Mucosa of descending colon (tissue), 3 donors: ENCODE measurements around the gene ELAVL1. TPM values are rescaled to one million over a fixed set of nuclear protein-coding genes. Genes with fewer than 3 reads are reported as not detected.
A peak's percentile ranks its signal among the peaks of the same experiment; 100 is the strongest.

ENCODE experiments used
- ATAC-seq: fragments of 200-7000 bp; cut with Tn5 transposase; one replicate; pipeline ENCODE4 v1.9.1; 2020; ENCODE audit warnings: mild to moderate bottlenecking, moderate library complexity
- DNase-seq, 3 donors: peaks; one replicate each; pipeline ENCODE4 v3.0.0-alpha.2; 2020
- H3K36me3 ChIP-seq: fragments of 200-600 bp; one replicate; pipeline ENCODE4 v1.8.0; 2021; ENCODE audit warnings: low read depth, mild to moderate bottlenecking
- H3K4me1 ChIP-seq: fragments of 200-600 bp; one replicate; pipeline ENCODE4 v1.8.0; 2021; ENCODE audit warnings: low read depth, mild to moderate bottlenecking
- H3K4me3 ChIP-seq: fragments of 200-600 bp; one replicate; pipeline ENCODE4 v1.8.0; 2021; ENCODE audit warnings: mild to moderate bottlenecking
- H3K9me3 ChIP-seq: fragments of 200-600 bp; one replicate; pipeline ENCODE4 v1.8.0; 2021; ENCODE audit warnings: mild to moderate bottlenecking
- intact Hi-C, 2 donors: fragments of 100-400 bp; cut with DNase I in 1 of 2; cut with micrococcal nuclease in 1 of 2; formaldehyde crosslinking; loops; one replicate each; pipeline versions ENCODE4 v1.11.0 to v1.11.1; 2022; cut with DNase I, micrococcal nuclease
- total RNA-seq, 3 donors: library from RNA; stranded (reverse); fragmentation: NEBNext Ultra II Directional in 2 of 3; extraction: Animal tissue kit (Norgen Biotek cat#: 25700) in 2 of 3; gene quantifications; one replicate each; pipeline versions ENCODE4 v1.2.1 to v1.2.4, GENCODE V29; 2021 to 2023
- TF ChIP-seq, protein P1 (sequence below): fragments of 200-600 bp; IDR thresholded peaks from one replicate; pipeline ENCODE4 v1.8.0; 2022; ENCODE audit warnings: antibody characterized with exemption, mild to moderate bottlenecking
- donor health status: DM: no; HTN: no; CAD: no; lungs with moderate emphysema.
- donor health status: DM: no; HTN: no; CAD: no.
- donor health status: DM: no; HTN: yes; CAD: no.

Gene ELAVL1
- total RNA-seq, 3 donors from 2014 or later, result 43.9 to 63.9 (median 58.7) TPM

DNA sequence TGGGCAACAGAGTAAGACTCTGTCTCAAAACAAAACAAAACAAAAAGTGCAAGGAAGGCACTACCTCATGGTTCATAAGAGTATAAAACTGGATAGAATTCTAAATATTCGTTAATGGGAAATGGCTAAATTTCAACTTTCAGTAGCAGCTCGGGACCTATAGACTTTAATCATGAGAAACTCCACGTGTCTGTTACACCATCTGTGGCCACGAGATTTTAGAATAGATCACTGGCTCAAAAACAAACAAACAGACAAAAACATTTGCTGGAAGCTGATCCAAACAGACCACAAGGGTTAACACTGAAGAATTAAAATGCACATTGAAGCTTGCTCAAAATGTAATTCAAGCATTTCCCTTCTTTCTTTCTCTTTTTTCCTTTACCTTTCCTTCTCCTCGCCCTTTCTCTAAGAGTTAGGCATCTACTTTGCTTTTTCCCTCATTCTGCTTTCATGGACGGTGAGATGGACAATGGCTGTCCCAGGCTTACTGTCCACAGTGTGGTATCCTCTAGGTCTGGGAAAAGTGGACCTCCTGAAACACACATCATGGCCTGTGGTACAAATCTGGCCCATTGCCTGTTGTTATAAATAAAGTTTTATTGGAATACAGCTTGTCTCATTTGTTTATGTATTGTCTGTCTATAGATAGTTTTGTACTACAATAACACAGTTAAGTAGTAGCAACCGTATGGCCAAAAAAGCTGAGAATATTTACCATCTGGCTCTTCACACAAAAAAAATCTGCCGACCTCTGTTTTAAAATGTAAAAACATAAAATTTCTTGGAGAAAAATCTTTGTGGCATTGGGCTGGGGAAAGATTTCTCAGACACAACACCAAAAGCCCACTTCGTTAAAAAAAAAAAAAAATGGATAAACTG is 10.3 kb downstream of the ELAVL1 start:
- TF ChIP-seq, protein P1, sequence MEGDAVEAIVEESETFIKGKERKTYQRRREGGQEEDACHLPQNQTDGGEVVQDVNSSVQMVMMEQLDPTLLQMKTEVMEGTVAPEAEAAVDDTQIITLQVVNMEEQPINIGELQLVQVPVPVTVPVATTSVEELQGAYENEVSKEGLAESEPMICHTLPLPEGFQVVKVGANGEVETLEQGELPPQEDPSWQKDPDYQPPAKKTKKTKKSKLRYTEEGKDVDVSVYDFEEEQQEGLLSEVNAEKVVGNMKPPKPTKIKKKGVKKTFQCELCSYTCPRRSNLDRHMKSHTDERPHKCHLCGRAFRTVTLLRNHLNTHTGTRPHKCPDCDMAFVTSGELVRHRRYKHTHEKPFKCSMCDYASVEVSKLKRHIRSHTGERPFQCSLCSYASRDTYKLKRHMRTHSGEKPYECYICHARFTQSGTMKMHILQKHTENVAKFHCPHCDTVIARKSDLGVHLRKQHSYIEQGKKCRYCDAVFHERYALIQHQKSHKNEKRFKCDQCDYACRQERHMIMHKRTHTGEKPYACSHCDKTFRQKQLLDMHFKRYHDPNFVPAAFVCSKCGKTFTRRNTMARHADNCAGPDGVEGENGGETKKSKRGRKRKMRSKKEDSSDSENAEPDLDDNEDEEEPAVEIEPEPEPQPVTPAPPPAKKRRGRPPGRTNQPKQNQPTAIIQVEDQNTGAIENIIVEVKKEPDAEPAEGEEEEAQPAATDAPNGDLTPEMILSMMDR, result no peak
- H3K4me1 ChIP-seq, result no peaks in the 10 kb centered on the region
- H3K36me3 ChIP-seq, result no peaks in the 10 kb centered on the region
- ATAC-seq (no peak), DNase-seq (no peak)
- H3K9me3 ChIP-seq, result no peaks in the 10 kb centered on the region
- no peak overlapping the region for H3K4me3 ChIP-seq
- intact Hi-C loops, result no loop called here

DNA sequence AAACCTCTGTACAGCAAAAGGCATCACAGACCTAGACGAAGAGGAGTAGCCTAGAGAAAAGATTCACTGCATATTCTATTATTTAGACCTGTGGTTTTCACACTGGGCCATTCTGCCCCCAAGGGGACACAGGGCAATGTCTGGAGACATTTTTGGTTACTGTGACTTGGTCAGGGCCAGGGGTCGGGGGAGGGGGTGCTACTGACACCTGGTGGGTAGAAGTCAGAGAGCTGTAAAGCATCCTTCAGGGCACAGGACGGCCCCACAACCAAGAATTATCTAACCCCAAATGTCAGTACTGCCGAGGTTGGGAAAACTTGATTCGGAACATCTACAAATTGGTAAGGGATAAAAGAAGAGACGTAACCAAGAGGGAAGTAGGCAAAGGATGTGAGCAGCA is 11.3 kb downstream of the ELAVL1 start:
- no peak for ATAC-seq
- H3K36me3 ChIP-seq, result no peaks in the 10 kb centered on the region

DNA sequence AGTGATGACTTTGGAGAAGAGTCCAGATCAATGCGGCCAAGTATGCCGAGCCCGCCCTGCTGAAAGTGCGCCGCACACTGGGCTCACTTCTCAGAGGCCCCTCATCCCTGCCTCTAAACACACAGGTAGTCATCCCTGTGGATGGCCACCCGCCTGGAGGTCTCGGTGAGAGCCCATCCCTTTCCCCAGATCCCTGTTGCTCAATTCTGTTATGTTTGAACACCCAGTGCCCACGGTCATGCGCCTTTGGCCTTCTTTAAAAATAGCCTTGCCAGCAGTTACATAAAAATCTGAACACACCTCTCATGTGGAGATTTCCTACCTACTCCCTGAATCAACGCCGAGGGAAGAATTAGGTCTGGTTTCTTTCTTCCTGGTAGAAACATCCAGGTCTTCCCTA is 11.9 kb downstream of the ELAVL1 start:
- H3K9me3 ChIP-seq, result no peaks in the 10 kb centered on the region
- no peak for DNase-seq
- TF ChIP-seq, protein P1, result no peak
- H3K4me3 ChIP-seq, result no peak overlapping the region
- no peaks in the 10 kb centered on the region for H3K4me1 ChIP-seq
- H3K36me3 ChIP-seq, result no peaks in the 10 kb centered on the region
- intact Hi-C loops, result no loop called here
- ATAC-seq, result no peak

More for the DNA sequence above, 11.3 kb downstream of the ELAVL1 start:
- no peak for DNase-seq
- Histone ChIP-seq H3K4me3 (no peak overlapping the region), H3K4me1 (no peaks in the 10 kb centered on the region), H3K9me3 (no peaks in the 10 kb centered on the region)
- TF ChIP-seq, protein P1, result no peak
- intact Hi-C loops, result no loop called here

DNA sequence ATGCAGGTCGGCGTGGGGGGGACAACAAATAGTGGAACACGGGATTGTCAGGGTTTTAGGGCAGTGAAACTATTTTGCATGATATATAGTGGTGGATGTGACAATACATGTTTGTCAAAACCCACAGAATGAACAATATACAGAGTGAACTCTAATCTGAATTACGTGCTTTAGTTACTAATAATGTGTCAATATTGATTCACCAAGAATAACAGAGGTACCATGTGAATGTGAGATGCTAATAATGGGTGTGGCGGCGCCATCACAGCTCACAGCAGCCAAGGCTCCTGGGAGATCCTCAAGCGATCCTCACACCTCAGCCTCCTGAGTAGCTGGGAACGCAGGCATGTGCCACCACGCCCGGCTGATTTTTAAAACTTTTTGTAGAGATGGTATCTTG is 12.9 kb downstream of the ELAVL1 start:
- H3K4me3 ChIP-seq, result no peak overlapping the region
- H3K36me3 ChIP-seq, result no peaks in the 10 kb centered on the region
- TF ChIP-seq, protein P1, result no peak
- DNase-seq (no peak), ATAC-seq (no peak)
- H3K4me1 ChIP-seq, result no peaks in the 10 kb centered on the region
- intact Hi-C loops, result no loop called here
- H3K9me3 ChIP-seq, result no peaks in the 10 kb centered on the region

DNA sequence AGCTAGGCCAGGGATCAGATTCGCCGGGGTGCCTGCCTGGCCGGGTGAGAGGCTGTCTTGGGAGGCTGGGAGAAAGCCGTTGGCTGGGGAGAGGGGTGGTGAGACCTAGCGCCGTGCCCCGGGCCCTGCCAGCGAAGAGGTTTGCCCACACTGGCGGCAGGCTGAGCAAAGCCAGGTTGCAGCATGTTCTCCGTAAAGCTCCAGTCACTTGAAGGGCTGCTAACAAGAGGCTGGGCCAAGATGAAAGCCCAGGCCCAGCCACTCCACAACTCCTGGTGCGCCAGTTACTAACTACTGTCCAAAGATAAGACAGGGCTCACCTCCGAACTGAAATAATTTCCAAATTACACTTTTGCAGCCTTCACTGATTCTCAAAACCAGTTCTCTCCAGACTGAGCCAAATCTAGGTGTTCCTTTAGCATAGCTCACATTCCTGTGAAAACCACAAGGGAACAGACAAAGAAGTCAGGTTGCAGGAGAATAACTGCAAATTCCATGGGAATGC is 16.3 kb downstream of the ELAVL1 start:
- TF ChIP-seq, protein P1, result no peak
- no peak for ATAC-seq
- H3K4me1 ChIP-seq, result no peaks in the 10 kb centered on the region

More for the DNA sequence above, 16.3 kb downstream of the ELAVL1 start:
- DNase-seq, result peak in 1 of 3 donors; percentile 46
- intact Hi-C loops, result no loop called here
- Histone ChIP-seq H3K4me3 (no peak overlapping the region), H3K9me3 (no peaks in the 10 kb centered on the region), H3K36me3 (no peaks in the 10 kb centered on the region)
